Skin epidermis (tissue), 12 donors: ENCODE data around the gene RTKN.

Experiments used
- H3K27ac ChIP-seq, 21 experiments: fragments of 200-600 bp; sonication (generic) in 11 of 21; one replicate each; pipeline ENCODE4 v1.5.0; 2020; ENCODE audit warnings: mild to moderate bottlenecking in 3 of 21, inconsistent platforms in 2 of 21, moderate library complexity in 2 of 21
- H3K4me3 ChIP-seq, 7 experiments: fragments of 200-600 bp; sonication (generic) in 2 of 7; one replicate each; pipeline ENCODE4 v1.5.0; 2020; ENCODE audit warnings: inconsistent platforms in 2 of 7, mild to moderate bottlenecking in 2 of 7, moderate library complexity in 1 of 7

Gene RTKN

GRCh38 chr2:74440378-74441169 lies 1.2 kb downstream of the RTKN start:
- peak overlapping the region; percentile 35 to 61 (median 48) for H3K4me3 ChIP-seq
- H3K27ac ChIP-seq, result peak overlapping the region; percentile 44 to 94 (median 83)

- H3K27ac ChIP-seq, result peak overlapping the region in 20 of 21 experiments; percentile 41 to 94 (median 84)
- H3K4me3 ChIP-seq, result peak overlapping the region; percentile 35 to 61 (median 48)
Observed at GRCh38 chr2:74439803-74440377, 1.8 kb downstream of the RTKN start.

GRCh38 chr2:74439373-74439772 lies 2.4 kb downstream of the RTKN start:
- H3K4me3 ChIP-seq, result peak overlapping the region; percentile 35 to 61 (median 48)
- peak overlapping the region in 17 of 21 experiments; percentile 54 to 94 (median 84) for H3K27ac ChIP-seq

GRCh38 chr2:74438248-74438647 lies 3.5 kb downstream of the RTKN start:
- Histone ChIP-seq H3K4me3 (no peak overlapping the region), H3K27ac (no peak overlapping the region)

GRCh38 chr2:74436848-74437695 lies 4.7 kb downstream of the RTKN start:
- H3K4me3 ChIP-seq, result no peak overlapping the region

GRCh38 chr2:74436111-74436805 lies 5.5 kb downstream of the RTKN start:
- peak overlapping the region in 1 of 21 experiments; percentile 2 for H3K27ac ChIP-seq
- H3K4me3 ChIP-seq, result no peak overlapping the region

More at GRCh38 chr2:74436848-74437695, 4.7 kb downstream of the RTKN start:
- H3K27ac ChIP-seq, result peak overlapping the region in 1 of 21 experiments; percentile 2

- Histone ChIP-seq H3K4me3 (no peak overlapping the region), H3K27ac (no peak overlapping the region)
Observed at GRCh38 chr2:74430502-74430901, 11.2 kb downstream of the RTKN start.

GRCh38 chr2:74429487-74430451 lies 12.0 kb downstream of the RTKN start:
- H3K27ac ChIP-seq, result no peak overlapping the region
- H3K4me3 ChIP-seq, result no peak overlapping the region

- H3K27ac ChIP-seq, result no peak overlapping the region
- H3K4me3 ChIP-seq, result no peak overlapping the region
Observed at GRCh38 chr2:74428675-74429074, 13.1 kb downstream of the RTKN start.

- H3K27ac ChIP-seq, result no peak overlapping the region
- no peak overlapping the region for H3K4me3 ChIP-seq
Observed at GRCh38 chr2:74427551-74427950, 14.2 kb downstream of the RTKN start.

GRCh38 chr2:74426181-74426758 lies 15.5 kb downstream of the RTKN start:
- H3K4me3 ChIP-seq, result no peak overlapping the region
- peak overlapping the region in 5 of 21 experiments; percentile 17 to 69 (median 52) for H3K27ac ChIP-seq

GRCh38 chr2:74425523-74425922 lies 16.2 kb downstream of the RTKN start:
- Histone ChIP-seq H3K27ac (peak overlapping the region in 4 of 21 experiments; percentile 24 to 52 (median 43)), H3K4me3 (no peak overlapping the region)

- no peak overlapping the region for H3K4me3 ChIP-seq
- peak overlapping the region in 4 of 21 experiments; percentile 3 to 51 (median 30) for H3K27ac ChIP-seq
Observed at GRCh38 chr2:74424995-74425406, 16.7 kb downstream of the RTKN start.

- Histone ChIP-seq H3K4me3 (no peak overlapping the region), H3K27ac (peak overlapping the region in 3 of 21 experiments; percentile 3 to 51 (median 24))
Observed at GRCh38 chr2:74424139-74424992, 17.4 kb downstream of the RTKN start.

GRCh38 chr2:74423231-74424095 lies 18.3 kb downstream of the RTKN start:
- Histone ChIP-seq H3K4me3 (no peak overlapping the region), H3K27ac (no peak overlapping the region)

- Histone ChIP-seq H3K4me3 (peak within 1 kb of the TSS; percentile 44 to 64 (median 59)), H3K27ac (peak within 1 kb of the TSS in 18 of 21 experiments; percentile 36 to 85 (median 62))
Observed at GRCh38 chr2:74421221-74421870, 20.4 kb downstream of the RTKN start, which contains the start of the genes C2orf81 and WDR54. C2orf81 (minus strand) TSS chr2:74421619; CDS start chr2:74421560, 59 bp downstream. WDR54 (plus strand) TSS chr2:74421730; CDS start chr2:74422154, 424 bp downstream.
